ENCODE data around the gene AKTIP. TPM values are rescaled to one million over a fixed set of nuclear protein-coding genes. Genes with fewer than 3 reads are reported as not detected.

The AKTIP gene
- total RNA-seq, 1 experiment from 2014 or later: 26.2 TPM

GRCh38 chr16:53515811-53516210 is 12.8 kb upstream of the AKTIP start:
- TF ChIP-seq, protein P1, sequence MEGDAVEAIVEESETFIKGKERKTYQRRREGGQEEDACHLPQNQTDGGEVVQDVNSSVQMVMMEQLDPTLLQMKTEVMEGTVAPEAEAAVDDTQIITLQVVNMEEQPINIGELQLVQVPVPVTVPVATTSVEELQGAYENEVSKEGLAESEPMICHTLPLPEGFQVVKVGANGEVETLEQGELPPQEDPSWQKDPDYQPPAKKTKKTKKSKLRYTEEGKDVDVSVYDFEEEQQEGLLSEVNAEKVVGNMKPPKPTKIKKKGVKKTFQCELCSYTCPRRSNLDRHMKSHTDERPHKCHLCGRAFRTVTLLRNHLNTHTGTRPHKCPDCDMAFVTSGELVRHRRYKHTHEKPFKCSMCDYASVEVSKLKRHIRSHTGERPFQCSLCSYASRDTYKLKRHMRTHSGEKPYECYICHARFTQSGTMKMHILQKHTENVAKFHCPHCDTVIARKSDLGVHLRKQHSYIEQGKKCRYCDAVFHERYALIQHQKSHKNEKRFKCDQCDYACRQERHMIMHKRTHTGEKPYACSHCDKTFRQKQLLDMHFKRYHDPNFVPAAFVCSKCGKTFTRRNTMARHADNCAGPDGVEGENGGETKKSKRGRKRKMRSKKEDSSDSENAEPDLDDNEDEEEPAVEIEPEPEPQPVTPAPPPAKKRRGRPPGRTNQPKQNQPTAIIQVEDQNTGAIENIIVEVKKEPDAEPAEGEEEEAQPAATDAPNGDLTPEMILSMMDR (conservative IDR thresholded peaks at IDR 0.05): no peak
- H2BK15ac ChIP-seq (ENCODE audit: low read depth, low read length): no peak overlapping the region
- no peak overlapping the region for H3K9ac ChIP-seq (ENCODE audit: extremely low read depth, insufficient read length, low read length)
- peaks cover 6 to 16% (median 9%) of the 10 kb centered on the region in 3 experiments; a peak in 5 of 7 replicates for H3K36me3 Mint-ChIP-seq (ENCODE audit: insufficient read depth in 1 of 3, low read depth in 3 of 3)
- H4K8ac ChIP-seq (replicated peaks; ENCODE audit: insufficient read length, low read depth, low read length): no peak overlapping the region
- peaks cover 1% of the 10 kb centered on the region; the same call in 1 of the 2 replicates for H3K27me3 Mint-ChIP-seq (ENCODE audit: low read depth)
- H3K9me3 Mint-ChIP-seq: peaks cover 21% of the 10 kb centered on the region in 2 experiments
- no peak overlapping the region for H2BK120ac ChIP-seq (ENCODE audit: low read depth, low read length, poor library complexity, severe bottlenecking)
- no peak overlapping the region for H3K23ac ChIP-seq (ENCODE audit: insufficient read length, low read depth, low read length)
- no peak overlapping the region for H3K27ac Mint-ChIP-seq
- H3K79me1 ChIP-seq (ENCODE audit: insufficient read depth, low read depth, low read length, poor library complexity, severe bottlenecking): no peaks in the 10 kb centered on the region
- no peaks in the 10 kb centered on the region for H3K27me3 ChIP-seq (ENCODE audit: insufficient read depth, low read length)
- H3K4ac ChIP-seq (ENCODE audit: low read depth, low read length): no peak overlapping the region
- no peak for DNase-seq
- no peak overlapping the region for H2BK12ac ChIP-seq (ENCODE audit: insufficient read length, low read depth, low read length)
- H3K4me1 ChIP-seq (ENCODE audit: insufficient read depth, low read length): no peaks in the 10 kb centered on the region
- H3K4me3 Mint-ChIP-seq: no peak overlapping the region
- no peak overlapping the region for H4K91ac ChIP-seq (ENCODE audit: insufficient read length, low read depth, low read length)
- H3T11ph ChIP-seq (ENCODE audit: low read length): no peak overlapping the region
- H3K9me3 ChIP-seq (ENCODE audit: control insufficient read depth, low read depth, low read length): peaks cover 4% of the 10 kb centered on the region
- no peak overlapping the region for H3K56ac ChIP-seq (ENCODE audit: insufficient read length, low read depth, low read length)
- WGBS (ENCODE audit: extremely low coverage, insufficient read length, low lambda C conversion rate): no CpG with 5 or more reads among the region's 2 CpGs
- no peak overlapping the region for H3K4me2 ChIP-seq (ENCODE audit: insufficient read depth, insufficient read length, low read length)
- H4K20me1 ChIP-seq (ENCODE audit: control insufficient read depth, insufficient read depth, insufficient read length): no peaks in the 10 kb centered on the region
- H2BK20ac ChIP-seq (ENCODE audit: low read depth, low read length, poor library complexity, severe bottlenecking): no peak overlapping the region
- no peak overlapping the region for H3K18ac ChIP-seq (ENCODE audit: insufficient read length, low read depth, low read length)
- H4K5ac ChIP-seq (ENCODE audit: insufficient read length, low read depth, low read length): no peak overlapping the region
- H2AK5ac ChIP-seq (ENCODE audit: insufficient read length, low read length): no peak overlapping the region
- no peak overlapping the region for H3K14ac ChIP-seq (ENCODE audit: insufficient read depth, low read length)
- H2BK5ac ChIP-seq (ENCODE audit: insufficient read length, low read length): no peak overlapping the region
- H2AFZ ChIP-seq (ENCODE audit: low read length): no peak overlapping the region
- H3K27ac ChIP-seq (ENCODE audit: insufficient read length, low read depth, low read length): no peak overlapping the region
- H3K23me2 ChIP-seq (ENCODE audit: insufficient read length, low read depth, low read length, poor library complexity, severe bottlenecking): no peaks in the 10 kb centered on the region
- peaks cover 0 to 2% of the 10 kb centered on the region in 2 experiments; a peak in 2 of 4 replicates for H3K4me1 Mint-ChIP-seq
- no peaks in the 10 kb centered on the region for H3K79me2 ChIP-seq (ENCODE audit: insufficient read depth, low read length)

All from H9 (cell line).